Gastroesophageal sphincter (tissue), 4 donors: ENCODE measurements around the gene PROZ. TPM values are rescaled to one million over a fixed set of nuclear protein-coding genes. Genes with fewer than 3 reads are reported as not detected.

ENCODE experiments used
- ATAC-seq: fragments of 150-250 bp; one replicate; pipeline ENCODE4 v1.9.1; 2016; ENCODE audit warnings: mild to moderate bottlenecking, moderate library complexity
- H3K27ac ChIP-seq, 4 donors: fragments of 200-600 bp; sonication (generic) in 3 of 4; 1 replicate in 3 of 4; 2 replicates in 1 of 4; pipeline ENCODE4 v1.5.1; 2016 to 2019
- H3K27me3 ChIP-seq: fragments of 200-600 bp; sonication (generic); one replicate; pipeline ENCODE4 v1.5.1; 2019
- H3K36me3 ChIP-seq, 2 donors: fragments of 200-600 bp; sonication (generic); one replicate each; pipeline ENCODE4 v1.5.1; 2019; ENCODE audit warnings: control low read depth in 1 of 2
- H3K4me1 ChIP-seq, 3 donors: fragments of 200-600 bp; sonication (generic); 1 replicate in 2 of 3; 2 replicates in 1 of 3; pipeline ENCODE4 v1.5.1; 2016 to 2019; ENCODE audit warnings: control low read depth in 2 of 3
- H3K4me3 ChIP-seq, 2 donors: fragments of 200-600 bp; sonication (generic); one replicate each; pipeline ENCODE4 v1.5.1; 2019; ENCODE audit warnings: mild to moderate bottlenecking in 1 of 2, moderate library complexity in 1 of 2
- H3K9me3 ChIP-seq, 3 donors: fragments of 200-600 bp; sonication (generic); one replicate each; pipeline ENCODE4 v1.5.1; 2017 to 2019; ENCODE audit warnings: control low read depth in 2 of 3
- EP300 ChIP-seq: sonication (generic); formaldehyde crosslinking; IDR thresholded peaks from one replicate; pipeline ENCODE4 v1.6.1; 2017; ENCODE audit warnings: antibody characterized with exemption, mild to moderate bottlenecking
- POLR2A ChIP-seq, 2 donors: fragments of 450-650 bp; IDR thresholded peaks; one replicate each; pipeline ENCODE4 v1.6.1; 2017; ENCODE audit warnings: antibody characterized with exemption in 2 of 2, mild to moderate bottlenecking in 2 of 2, moderate library complexity in 1 of 2
- POLR2AphosphoS5 ChIP-seq: sonication (generic); formaldehyde crosslinking; IDR thresholded peaks from one replicate; pipeline ENCODE4 v1.6.1; 2017; ENCODE audit warnings: antibody characterized with exemption
- WGBS, 2 donors: methylation state at CpG; one replicate each; pipeline ENCODE4 v1.1.5; 2018; ENCODE audit warnings: low coverage in 1 of 2; 5-methylcytosine and 5-hydroxymethylcytosine counted together
- total RNA-seq, 4 donors: library from RNA; depleted of rRNA; stranded (reverse); fragments of >200 nt; gene quantifications; one replicate each; pipeline ENCODE4 v1.1.0, GENCODE V29; 2016
- TF ChIP-seq, protein P1 (sequence below), 4 experiments: fragments of 200-600 bp in 2 of 4; fragments of 450-650 bp in 2 of 4; sonication (generic) in 1 of 4; IDR thresholded peaks; one replicate each; pipeline ENCODE4 v1.5.1; 2017 to 2019; ENCODE audit warnings: antibody characterized with exemption in 4 of 4, mild to moderate bottlenecking in 2 of 4, moderate library complexity in 2 of 4

Gene PROZ
- total RNA-seq, 4 donors from 2014 or later: not detected

DNA sequence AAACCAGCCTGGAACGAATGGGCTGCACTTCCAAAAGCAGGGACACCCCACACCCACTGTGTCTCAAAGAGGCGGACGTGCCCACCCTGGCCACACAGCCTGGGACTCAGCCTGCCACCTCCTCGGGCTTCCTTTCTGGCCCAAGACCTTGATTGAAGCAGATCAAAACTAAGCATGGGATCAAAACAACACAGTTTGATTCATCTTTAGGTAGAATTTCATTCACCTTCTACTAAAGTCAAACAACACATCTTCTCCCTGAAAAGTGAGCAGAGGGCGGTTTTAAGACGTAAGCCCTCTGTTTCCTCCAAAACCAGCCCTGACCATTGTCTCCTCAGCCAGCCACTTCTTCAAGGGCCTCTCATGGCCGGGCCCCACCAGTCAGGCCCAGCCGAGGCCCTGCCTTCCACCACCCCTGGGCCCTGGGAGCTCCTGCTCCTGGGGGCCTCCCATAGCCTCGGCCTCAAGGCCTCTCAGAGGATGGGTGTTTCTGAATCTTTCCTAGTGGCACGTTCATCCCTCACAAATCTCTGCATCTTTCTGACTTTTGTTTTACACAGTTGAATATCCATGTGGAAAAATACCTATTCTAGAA, 42.1 kb upstream of the PROZ start:
- H3K27me3 ChIP-seq: peaks cover 44% of the 10 kb centered on the region
- H3K9me3 ChIP-seq: no peaks in the 10 kb centered on the region
- H3K4me1 ChIP-seq: no peaks in the 10 kb centered on the region
- no peaks in the 10 kb centered on the region for H3K36me3 ChIP-seq
- no peak overlapping the region for H3K27ac ChIP-seq
- H3K4me3 ChIP-seq: no peak overlapping the region
- WGBS, 2 donors: 67% methylated on average over 3 of the region's 10 CpGs; no CpG with 5 or more reads in 1 of the 2 donors
- no peak for ATAC-seq
- TF ChIP-seq EP300: no peak
- TF ChIP-seq POLR2AphosphoS5: no peak
- TF ChIP-seq, protein P1, sequence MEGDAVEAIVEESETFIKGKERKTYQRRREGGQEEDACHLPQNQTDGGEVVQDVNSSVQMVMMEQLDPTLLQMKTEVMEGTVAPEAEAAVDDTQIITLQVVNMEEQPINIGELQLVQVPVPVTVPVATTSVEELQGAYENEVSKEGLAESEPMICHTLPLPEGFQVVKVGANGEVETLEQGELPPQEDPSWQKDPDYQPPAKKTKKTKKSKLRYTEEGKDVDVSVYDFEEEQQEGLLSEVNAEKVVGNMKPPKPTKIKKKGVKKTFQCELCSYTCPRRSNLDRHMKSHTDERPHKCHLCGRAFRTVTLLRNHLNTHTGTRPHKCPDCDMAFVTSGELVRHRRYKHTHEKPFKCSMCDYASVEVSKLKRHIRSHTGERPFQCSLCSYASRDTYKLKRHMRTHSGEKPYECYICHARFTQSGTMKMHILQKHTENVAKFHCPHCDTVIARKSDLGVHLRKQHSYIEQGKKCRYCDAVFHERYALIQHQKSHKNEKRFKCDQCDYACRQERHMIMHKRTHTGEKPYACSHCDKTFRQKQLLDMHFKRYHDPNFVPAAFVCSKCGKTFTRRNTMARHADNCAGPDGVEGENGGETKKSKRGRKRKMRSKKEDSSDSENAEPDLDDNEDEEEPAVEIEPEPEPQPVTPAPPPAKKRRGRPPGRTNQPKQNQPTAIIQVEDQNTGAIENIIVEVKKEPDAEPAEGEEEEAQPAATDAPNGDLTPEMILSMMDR (IDR thresholded peaks at IDR 0.05): no peak
- no peak for TF ChIP-seq POLR2A (IDR thresholded peaks at IDR 0.05)

DNA sequence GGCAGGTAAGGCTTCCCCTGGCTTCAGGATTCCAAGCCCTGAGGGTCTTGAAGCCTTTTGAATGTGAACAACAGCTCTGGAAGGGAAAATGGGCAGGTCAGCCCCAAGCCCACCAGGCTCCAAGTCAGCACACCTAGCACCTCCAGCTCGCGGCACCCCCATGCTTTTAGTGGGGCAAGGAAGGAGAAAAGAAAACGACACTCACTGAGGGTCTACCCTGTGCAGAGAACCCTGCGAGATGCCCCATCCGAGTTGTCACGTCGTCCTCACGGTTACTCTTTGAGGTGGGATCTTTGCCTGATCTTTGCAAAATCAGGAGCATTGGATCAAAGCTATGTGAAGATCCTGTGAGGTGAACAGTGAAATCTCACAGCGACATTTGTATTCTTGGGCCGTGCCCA, 41.6 kb upstream of the PROZ start:
- Histone ChIP-seq H3K36me3 (no peaks in the 10 kb centered on the region), H3K4me1 (peaks cover 0 to 3% (median 0%) of the 10 kb centered on the region in 3 donors), H3K27ac (no peak overlapping the region), H3K4me3 (no peak overlapping the region), H3K9me3 (no peaks in the 10 kb centered on the region), H3K27me3 (peaks cover 42% of the 10 kb centered on the region)
- ATAC-seq: no peak
- TF ChIP-seq EP300 (no peak), POLR2AphosphoS5 (no peak)
- 80 to 89% methylated on average over 2 to 10 of the region's 10 CpGs for WGBS, 2 donors

DNA sequence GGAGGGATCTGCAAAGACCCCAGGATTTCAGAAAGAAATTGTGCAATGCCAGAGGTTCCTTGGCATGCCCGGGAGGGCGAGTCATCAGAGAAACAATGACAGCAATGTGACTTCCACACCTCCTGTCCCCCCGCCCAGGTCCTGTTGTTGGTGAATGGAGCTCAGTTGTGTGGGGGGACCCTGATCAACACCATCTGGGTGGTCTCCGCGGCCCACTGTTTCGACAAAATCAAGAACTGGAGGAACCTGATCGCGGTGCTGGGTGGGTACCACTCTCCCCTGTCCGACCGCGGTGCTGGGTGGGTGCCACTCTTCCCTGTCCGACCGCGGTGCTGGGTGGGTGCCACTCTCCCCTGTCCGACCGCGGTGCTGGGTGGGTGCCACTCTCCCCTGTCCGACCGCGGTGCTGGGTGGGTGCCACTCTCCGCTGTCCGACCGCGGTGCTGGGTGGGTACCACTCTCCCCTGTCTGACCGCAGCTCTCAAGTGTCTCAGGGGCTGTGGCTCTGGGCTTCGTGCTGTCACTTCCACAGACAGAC, 41.0 kb upstream of the PROZ start:
- no peak overlapping the region for H3K27ac ChIP-seq
- H3K4me3 ChIP-seq: no peak overlapping the region
- H3K27me3 ChIP-seq: peaks cover 37% of the 10 kb centered on the region
- H3K36me3 ChIP-seq: no peaks in the 10 kb centered on the region
- TF ChIP-seq POLR2A (IDR thresholded peaks at IDR 0.05): no peak
- TF ChIP-seq, protein P1 (IDR thresholded peaks at IDR 0.05): no peak
- TF ChIP-seq POLR2AphosphoS5: no peak
- no peak for TF ChIP-seq EP300
- no peaks in the 10 kb centered on the region for H3K9me3 ChIP-seq
- ATAC-seq: no peak
- 60 to 91% methylated on average over 2 to 8 of the region's 26 CpGs for WGBS, 2 donors
- peaks cover 0 to 7% (median 0%) of the 10 kb centered on the region in 3 donors for H3K4me1 ChIP-seq

DNA sequence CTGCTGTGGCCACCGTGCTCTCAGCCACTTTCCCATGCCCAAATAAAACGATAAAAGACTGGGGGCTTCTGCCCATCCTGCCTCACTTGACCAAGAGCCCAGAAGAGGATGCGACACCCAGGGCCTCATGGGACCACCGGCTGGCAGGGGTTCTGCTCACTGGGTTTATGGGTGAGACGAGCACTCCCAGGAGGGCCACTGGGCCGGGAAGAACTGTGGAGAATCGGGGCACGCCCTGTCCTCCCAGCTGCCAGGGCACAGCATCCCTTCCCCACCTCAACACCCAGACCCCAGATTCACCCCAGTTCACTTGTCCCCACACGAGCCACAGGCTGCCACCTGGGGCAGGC, 40.6 kb upstream of the PROZ start:
- no peak for ATAC-seq

DNA sequence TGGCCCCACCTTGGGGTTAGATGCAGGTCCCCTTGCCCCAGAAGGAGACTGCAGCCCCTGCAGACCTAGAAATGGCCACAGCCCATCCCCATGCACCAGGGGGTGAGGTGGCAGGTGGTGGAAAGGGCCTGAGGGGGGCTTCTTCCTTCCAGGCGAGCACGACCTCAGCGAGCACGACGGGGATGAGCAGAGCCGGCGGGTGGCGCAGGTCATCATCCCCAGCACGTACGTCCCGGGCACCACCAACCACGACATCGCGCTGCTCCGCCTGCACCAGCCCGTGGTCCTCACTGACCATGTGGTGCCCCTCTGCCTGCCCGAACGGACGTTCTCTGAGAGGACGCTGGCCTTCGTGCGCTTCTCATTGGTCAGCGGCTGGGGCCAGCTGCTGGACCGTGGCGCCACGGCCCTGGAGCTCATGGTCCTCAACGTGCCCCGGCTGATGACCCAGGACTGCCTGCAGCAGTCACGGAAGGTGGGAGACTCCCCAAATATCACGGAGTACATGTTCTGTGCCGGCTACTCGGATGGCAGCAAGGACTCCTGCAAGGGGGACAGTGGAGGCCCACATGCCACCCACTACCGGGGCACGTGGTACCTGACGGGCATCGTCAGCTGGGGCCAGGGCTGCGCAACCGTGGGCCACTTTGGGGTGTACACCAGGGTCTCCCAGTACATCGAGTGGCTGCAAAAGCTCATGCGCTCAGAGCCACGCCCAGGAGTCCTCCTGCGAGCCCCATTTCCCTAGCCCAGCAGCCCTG, 40.0 kb upstream of the PROZ start:
- Histone ChIP-seq H3K27ac (no peak overlapping the region), H3K4me3 (no peak overlapping the region), H3K27me3 (peaks cover 35% of the 10 kb centered on the region), H3K4me1 (peaks cover 0 to 16% (median 0%) of the 10 kb centered on the region in 3 donors), H3K36me3 (no peaks in the 10 kb centered on the region), H3K9me3 (no peaks in the 10 kb centered on the region)
- TF ChIP-seq, protein P1 (IDR thresholded peaks at IDR 0.05): no peak
- TF ChIP-seq POLR2AphosphoS5 (no peak), POLR2A (IDR thresholded peaks at IDR 0.05) (no peak), EP300 (no peak)
- WGBS, 2 donors: 53% methylated on average over 3 of the region's 42 CpGs; no CpG with 5 or more reads in 1 of the 2 donors
- ATAC-seq: no peak

More for the DNA sequence above, 40.6 kb upstream of the PROZ start:
- Histone ChIP-seq H3K4me1 (peaks cover 0 to 11% (median 0%) of the 10 kb centered on the region in 3 donors), H3K36me3 (no peaks in the 10 kb centered on the region), H3K27me3 (peaks cover 35% of the 10 kb centered on the region), H3K9me3 (no peaks in the 10 kb centered on the region), H3K4me3 (no peak overlapping the region), H3K27ac (no peak overlapping the region)
- WGBS, 2 donors: no CpG with 5 or more reads among the region's 9 CpGs
- TF ChIP-seq, protein P1 (IDR thresholded peaks at IDR 0.05): no peak
- TF ChIP-seq POLR2AphosphoS5 (no peak), EP300 (no peak), POLR2A (IDR thresholded peaks at IDR 0.05) (no peak)
